Femur (tissue), 1 donor: Measurements from ENCODE around the gene LBP.
A peak's percentile ranks its signal among the peaks of the same experiment; 100 is the strongest.
"Not testable (repeated sequence)": the region's sequence is repeated elsewhere in the genome, so short reads cannot be mapped to it uniquely, and the experiment has no call there.

ENCODE experiments used
- DNase-seq: peaks from one replicate; pipeline ENCODE4 v3.0.0-alpha.2; 2017

Gene LBP

GRCh38 chr20:38402089-38402488, 55.8 kb downstream of the LBP start:
- no peak for DNase-seq

GRCh38 chr20:38402816-38403215, 56.5 kb downstream of the LBP start:
- DNase-seq = no peak

- no peak for DNase-seq
These were observed 57.7 kb downstream of the LBP start for GRCh38 chr20:38404016-38404415.

GRCh38 chr20:38405132-38405531, 58.9 kb downstream of the LBP start:
- DNase-seq = no peak

DNA sequence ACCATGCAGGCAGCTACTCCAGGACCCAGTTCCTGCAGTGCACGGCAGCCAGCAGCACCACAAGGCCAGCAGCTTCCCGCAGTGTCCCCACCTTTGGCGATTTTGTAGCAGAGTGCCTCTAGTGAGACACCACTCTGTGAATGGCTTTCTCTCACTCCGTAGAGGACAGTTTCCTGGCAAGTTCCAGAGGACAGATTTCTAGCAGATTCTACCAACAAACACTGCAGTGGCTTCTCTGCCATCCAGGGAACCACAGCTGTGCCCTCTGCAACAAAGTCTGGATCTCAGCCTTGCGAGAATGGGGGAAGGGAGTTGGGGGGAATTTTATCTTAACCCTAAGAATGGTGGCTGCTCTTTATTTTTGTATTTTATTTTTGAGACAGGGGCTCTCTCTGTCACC, 60.2 kb downstream of the LBP start:
- DNase-seq = no peak

DNA sequence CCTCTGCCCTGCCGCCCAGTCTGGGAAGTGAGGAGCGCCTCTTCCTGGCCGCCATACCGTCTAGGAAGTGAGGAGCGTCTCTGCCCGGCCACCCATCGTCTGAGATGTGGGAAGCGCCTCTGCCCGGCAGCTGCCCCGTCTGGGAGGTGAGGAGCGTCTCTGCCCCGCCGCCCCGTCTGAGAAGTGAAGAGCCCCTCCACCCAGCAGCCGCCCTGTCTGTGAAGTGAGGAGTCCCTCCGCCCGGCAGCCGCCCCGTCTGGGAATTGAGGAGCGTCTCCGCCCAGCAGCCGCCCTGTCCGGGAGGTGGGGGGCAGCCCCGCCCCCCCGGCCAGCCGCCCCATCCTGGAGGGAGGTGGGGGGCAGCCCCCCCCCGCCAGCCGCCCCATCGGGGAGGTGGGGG, 61.0 kb downstream of the LBP start:
- no peak for DNase-seq

GRCh38 chr20:38407822-38408221, 61.5 kb downstream of the LBP start:
- not testable (repeated sequence) for DNase-seq

DNA sequence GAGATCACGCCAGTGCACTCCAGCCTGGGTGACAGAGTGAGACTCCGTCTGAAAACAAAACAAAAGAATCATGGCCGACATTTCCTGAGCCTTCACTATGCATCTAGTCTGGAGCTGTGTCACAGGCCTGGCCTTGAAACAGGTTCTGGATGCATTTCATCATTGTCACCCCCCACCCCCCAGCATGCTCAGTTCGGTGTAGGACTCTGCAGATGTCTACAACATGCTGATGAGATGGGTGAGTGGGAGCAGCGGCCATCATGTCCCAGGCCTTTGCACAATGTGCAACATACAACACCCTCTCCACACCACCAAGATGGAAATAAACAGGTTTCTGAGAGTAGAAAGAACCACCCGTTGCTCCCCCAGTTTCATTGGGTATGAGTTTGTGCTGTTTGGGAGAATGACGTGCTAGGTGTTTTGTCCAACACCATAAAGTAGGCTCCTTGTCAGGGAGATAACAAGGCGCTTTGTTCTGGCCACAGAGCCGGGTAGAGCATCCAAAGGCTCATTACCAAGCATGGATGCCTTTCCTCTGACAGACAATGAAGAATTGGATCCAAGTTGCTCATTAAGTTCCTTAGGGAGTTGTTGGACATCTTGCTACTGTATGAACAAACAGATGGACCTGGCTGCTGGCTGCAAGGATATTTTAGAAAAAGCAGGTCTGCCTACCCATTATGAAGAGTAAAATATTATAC, 66.7 kb downstream of the LBP start:
- no peak for DNase-seq

DNA sequence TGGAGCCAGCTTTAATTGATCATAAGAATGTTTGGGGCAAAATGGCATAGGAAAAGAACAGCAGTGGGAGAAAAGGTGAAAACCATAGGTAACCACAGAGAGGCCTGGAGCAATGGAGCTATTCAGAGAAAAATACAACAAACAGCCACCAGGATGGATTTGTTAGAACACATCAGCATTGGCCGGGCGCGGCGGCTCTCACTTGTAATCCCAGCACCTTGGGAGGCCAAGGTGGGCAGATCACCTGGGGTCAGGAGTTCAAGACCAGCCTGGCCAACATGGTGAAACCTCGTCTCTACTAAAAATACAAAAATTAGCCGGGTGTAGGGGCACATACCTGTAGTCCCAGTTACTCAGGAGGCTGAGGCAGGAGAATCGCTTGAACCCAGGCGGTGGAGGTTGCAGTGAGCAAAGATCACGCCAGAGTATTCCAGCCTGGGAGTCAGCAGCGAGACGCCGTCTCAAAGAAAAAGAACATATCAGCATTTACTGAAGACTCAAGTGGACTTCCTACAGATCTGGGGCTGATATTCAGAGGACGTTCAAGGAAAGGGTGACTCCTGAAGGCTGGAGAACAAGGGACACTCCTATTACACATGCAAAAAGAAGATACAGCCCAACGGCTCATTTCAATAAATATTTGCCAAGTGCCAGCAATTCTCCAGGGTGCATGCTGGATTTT, 68.6 kb downstream of the LBP start:
- no peak for DNase-seq

DNA sequence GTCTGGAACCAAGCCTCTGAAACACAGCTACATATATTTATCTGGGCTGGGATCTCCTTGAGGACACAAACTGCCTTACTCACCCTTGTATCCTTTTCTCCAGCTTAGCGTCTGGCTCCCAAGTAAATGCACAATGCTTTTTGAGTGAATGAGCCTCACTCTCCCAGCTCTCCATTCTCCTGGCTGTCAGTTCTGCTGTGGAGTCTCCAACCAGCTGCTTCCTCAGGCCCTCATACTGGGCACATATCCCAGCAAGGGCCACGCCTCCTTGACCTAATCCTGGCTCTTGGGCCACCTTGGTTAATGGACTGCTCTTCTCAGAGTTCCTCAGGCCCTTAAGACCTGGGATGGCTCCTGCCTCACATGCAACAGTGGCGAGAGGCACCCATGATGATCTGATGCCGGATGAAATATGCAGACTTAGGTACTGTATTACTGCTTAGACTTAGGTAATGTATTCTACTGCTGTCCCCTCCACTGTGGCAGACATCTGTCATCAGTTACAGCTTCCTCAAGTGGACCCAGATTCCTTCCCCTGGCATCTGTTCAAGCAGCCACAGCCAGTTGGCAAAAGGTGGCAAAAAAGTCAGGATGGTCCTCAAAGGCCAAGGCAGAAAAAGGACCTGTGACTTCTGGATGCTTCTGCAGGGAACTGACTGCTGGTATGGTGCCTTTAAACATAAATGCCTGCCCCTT, 72.4 kb downstream of the LBP start:
- peak; percentile 48 for DNase-seq

DNA sequence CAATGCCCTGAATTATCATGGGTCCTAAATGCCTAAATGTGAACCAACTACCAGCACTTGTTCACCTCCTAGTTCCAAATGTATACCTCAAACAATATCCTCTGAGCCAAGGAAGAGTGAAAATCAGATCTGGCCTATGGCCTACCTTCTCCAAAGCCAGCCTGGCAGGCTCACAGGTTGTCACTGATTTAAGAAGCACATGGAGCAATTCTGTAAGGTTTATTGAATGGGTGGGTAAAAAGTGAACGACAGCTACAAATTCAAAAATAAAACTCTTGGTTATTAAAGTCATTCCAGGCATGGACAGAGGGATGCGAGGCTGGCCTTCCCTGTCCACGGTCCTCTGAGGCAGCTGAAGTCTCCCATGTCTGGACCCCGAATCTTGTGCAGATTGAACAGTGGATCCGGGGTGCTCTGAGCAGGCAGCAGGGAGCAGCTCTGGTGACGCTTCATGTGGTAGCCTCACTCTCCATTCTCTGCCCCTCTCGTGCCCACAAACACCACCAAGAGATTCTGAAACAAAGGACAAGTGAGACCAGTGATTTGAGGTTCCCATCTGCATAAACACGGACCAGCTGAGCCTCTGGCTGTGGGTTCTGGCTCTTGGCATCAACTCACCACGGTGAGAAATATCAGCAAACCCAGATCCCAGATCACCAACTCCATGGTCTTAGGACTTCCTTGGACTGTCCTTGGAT, 74.3 kb downstream of the LBP start:
- no peak for DNase-seq

GRCh38 chr20:38421915-38422314, 75.6 kb downstream of the LBP start:
- no peak for DNase-seq

DNA sequence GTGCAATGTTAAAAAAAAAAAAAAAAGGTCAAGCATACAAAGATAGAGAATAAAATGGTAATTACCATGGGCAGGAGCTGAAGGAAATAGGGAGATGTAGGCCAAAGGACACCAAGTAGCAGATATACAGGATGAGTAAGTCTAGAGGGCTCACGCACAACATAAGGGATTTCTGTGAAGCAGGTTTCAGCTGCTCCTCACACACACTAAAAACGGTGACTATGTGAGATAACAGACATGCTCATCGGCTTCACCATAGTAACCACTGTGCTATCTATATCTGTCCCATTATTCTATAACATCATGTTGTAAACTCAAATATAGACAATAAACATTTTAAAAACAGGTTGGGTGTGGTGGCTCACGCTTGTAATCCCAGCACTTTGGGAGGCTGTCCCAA, 77.3 kb downstream of the LBP start:
- no peak for DNase-seq

- no peak for DNase-seq
These were observed 78.1 kb downstream of the LBP start for GRCh38 chr20:38424401-38424800.

GRCh38 chr20:38426006-38426897, 80.0 kb downstream of the LBP start:
- no peak for DNase-seq
